ENCODE results near the gene LRRC8A.
A peak's percentile ranks its signal among the peaks of the same experiment; 100 is the strongest.

The LRRC8A gene

GRCh38 chr9:128881884-128882676 is at the start of gene LRRC8A, which contains the start of gene KYAT1:
LRRC8A (plus strand) TSS chr9:128882133; CDS start chr9:128907165, 25,032 bp downstream.
KYAT1 (minus strand) TSS chr9:128881950; CDS start chr9:128845405, 36,545 bp downstream.
- peak within 1 kb of the TSS; percentile 87 for H3K4me3 ChIP-seq (ENCODE audit: low read depth, low read length)
- DNase-seq (ENCODE audit: low read depth), result peak; percentile 95
- TF ChIP-seq, protein P1, sequence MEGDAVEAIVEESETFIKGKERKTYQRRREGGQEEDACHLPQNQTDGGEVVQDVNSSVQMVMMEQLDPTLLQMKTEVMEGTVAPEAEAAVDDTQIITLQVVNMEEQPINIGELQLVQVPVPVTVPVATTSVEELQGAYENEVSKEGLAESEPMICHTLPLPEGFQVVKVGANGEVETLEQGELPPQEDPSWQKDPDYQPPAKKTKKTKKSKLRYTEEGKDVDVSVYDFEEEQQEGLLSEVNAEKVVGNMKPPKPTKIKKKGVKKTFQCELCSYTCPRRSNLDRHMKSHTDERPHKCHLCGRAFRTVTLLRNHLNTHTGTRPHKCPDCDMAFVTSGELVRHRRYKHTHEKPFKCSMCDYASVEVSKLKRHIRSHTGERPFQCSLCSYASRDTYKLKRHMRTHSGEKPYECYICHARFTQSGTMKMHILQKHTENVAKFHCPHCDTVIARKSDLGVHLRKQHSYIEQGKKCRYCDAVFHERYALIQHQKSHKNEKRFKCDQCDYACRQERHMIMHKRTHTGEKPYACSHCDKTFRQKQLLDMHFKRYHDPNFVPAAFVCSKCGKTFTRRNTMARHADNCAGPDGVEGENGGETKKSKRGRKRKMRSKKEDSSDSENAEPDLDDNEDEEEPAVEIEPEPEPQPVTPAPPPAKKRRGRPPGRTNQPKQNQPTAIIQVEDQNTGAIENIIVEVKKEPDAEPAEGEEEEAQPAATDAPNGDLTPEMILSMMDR (conservative IDR thresholded peaks at IDR 0.05; ENCODE audit: low read depth, low read length), result no peak

GRCh38 chr9:128833696-128834095 is 48.2 kb upstream of the LRRC8A start:
- TF ChIP-seq, protein P1 (conservative IDR thresholded peaks at IDR 0.05; ENCODE audit: low read depth, low read length), result no peak
- DNase-seq (ENCODE audit: low read depth), result no peak
- no peak overlapping the region for H3K4me3 ChIP-seq (ENCODE audit: low read depth, low read length)

- DNase-seq (ENCODE audit: low read depth), result no peak
- no peak overlapping the region for H3K4me3 ChIP-seq (ENCODE audit: low read depth, low read length)
- TF ChIP-seq, protein P1 (conservative IDR thresholded peaks at IDR 0.05; ENCODE audit: low read depth, low read length), result no peak
Measured at GRCh38 chr9:128835246-128836210, 46.4 kb upstream of the LRRC8A start.

GRCh38 chr9:128836509-128837145 is 45.3 kb upstream of the LRRC8A start:
- TF ChIP-seq, protein P1 (conservative IDR thresholded peaks at IDR 0.05; ENCODE audit: low read depth, low read length), result no peak

DNA sequence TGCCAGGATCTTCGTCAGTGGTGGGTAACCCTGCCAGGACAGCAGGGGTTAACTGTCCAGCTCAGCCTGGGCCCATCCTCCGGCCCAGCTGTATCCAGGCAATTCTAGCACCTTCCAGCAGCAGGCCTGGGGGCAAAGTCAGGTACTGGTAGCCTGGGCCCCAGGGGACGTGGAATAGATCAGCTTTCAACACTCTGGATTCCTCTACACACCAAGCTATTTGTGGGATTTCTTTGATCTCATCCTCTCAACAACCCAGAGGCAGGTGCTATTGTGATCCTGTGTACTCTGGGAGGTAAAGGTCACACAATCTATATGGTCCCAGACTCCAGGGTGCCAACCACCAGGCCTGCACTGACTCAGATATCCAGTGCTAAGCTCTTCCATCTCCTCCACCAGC is 43.6 kb upstream of the LRRC8A start:
- TF ChIP-seq, protein P1 (conservative IDR thresholded peaks at IDR 0.05; ENCODE audit: low read depth, low read length), result no peak
- no peak overlapping the region for H3K4me3 ChIP-seq (ENCODE audit: low read depth, low read length)
- DNase-seq (ENCODE audit: low read depth), result no peak

More at GRCh38 chr9:128836509-128837145, 45.3 kb upstream of the LRRC8A start:
- H3K4me3 ChIP-seq (ENCODE audit: low read depth, low read length), result no peak overlapping the region
- DNase-seq (ENCODE audit: low read depth), result no peak

DNA sequence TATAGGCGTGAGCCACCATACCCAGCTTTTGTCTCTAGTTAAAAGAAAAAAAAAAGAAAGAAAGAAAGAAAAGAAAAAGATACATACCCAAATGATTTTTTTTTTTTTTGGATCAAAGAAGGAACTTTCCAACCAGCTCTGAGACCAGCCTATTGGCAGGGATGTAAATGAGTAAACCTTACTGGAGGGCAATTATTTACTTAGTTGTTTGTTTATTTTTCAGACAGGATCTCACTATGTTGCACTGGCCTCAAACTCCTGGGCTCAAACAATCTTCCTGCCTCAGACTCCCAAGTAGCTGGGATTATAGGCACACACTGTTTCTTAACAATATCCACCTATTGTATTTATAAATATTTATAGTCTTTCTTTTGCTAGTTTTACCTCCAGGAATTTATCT is 41.4 kb upstream of the LRRC8A start:
- TF ChIP-seq, protein P1 (conservative IDR thresholded peaks at IDR 0.05; ENCODE audit: low read depth, low read length), result no peak
- H3K4me3 ChIP-seq (ENCODE audit: low read depth, low read length), result no peak overlapping the region
- no peak for DNase-seq (ENCODE audit: low read depth)
